ENCODE data around the gene CSF3R.
A peak's percentile ranks its signal among the peaks of the same experiment; 100 is the strongest.
"Not testable (repeated sequence)": the region's sequence is repeated elsewhere in the genome, so short reads cannot be mapped to it uniquely, and the experiment has no call there.

CSF3R gene

DNA sequence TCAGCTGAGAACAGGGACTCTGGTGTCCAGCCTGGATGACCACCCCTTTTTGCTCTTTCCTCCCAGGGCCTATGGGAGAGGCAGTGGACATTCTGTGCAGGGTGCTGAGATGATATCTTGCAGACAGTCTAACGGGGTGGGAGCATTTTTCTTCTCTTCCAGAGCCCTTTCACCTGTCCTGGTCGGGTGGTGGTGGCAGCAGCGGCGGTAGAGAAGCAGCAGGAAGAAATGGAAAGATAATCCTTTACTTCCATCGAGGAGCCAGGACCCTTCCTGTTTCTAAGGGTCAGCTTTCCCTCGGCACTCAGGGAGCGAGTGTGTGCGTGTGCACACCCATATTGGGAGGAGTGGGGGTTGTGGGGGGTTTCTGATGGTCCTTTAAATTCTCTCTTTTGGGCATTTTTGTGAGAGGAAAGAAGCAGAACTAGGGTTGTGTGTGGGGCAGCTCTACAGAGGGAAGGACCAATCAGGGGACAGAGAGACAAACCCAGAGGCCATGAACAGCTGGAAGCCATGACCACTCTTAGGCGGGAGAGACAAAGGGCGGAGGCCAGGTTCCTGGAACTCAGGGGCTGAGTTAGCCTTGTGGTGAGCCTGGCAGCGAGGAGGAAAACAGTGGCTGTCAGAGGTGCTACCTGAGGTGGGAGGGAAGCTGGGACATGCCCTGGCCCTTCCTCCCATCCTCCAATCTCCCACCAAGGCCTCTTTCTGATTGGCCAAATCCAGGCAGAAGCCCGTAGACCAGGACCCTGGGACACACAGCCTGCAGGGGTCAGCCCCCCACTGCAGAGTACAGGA is 31.2 kb upstream of the CSF3R start:
- DNase-seq: no peak

GRCh38 chr1:36512842-36513241 is 30.1 kb upstream of the CSF3R start:
- DNase-seq: no peak

- DNase-seq: peak; percentile 19
Measured at GRCh38 chr1:36511804-36512798, 29.4 kb upstream of the CSF3R start.

DNA sequence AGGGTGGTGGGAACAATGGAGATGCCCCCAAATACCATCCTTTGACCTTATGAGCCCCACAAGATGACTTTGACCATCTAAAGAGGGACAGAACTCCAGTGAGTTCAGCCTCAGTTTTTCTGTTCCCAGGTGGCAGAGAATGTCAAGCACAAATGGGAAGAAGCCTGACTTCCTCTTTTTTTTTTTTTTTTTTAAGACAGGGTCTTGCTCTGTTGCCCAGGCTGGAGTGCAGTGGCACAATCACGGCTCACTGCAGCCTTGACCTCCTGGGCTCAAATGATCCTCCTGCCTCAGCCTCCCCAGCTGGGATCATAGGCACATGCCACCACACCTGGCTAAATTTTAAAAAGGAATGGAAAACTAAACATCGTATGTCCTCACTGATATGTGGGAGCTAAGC is 28.5 kb upstream of the CSF3R start:
- not testable (repeated sequence) for DNase-seq

DNA sequence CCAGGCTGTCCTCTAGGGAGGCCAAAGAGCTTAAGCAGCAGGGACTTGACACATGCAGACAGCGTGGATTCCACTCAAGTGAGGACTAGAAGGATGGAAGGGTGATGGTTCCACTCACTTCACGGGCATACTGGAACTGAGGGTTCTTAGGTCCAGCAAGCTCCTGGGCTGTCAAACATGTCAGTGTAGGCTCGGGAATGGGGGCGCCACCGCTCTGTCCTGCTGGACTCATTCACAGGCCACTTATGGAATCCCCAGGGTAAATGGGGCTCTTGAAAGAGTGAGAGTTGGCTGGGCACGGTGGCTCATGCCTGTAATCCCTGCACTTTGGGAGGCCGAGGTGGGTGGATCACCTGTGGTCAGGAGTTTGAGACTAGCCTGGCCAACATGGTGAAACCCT is 27.7 kb upstream of the CSF3R start:
- no peak for DNase-seq

DNA sequence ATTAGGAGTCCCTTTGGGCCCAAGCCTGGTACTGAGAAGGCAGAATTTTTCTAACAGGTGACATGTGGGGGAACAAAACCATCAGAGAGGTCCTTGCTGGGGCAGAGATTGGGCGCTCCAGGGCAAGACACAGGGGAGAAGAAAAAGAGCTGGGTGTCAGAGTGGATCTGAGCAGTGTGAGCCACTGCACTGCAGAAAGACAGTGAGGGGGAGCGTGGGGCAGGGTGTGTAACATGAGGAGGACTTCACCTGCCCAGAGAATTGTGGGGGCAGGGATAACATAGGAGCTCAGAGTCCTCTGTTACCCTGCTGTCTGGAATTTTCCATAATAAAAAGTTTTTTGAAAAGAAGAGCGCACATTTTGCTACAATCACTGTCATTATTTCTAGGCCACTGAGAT is 25.5 kb upstream of the CSF3R start:
- no peak for DNase-seq

DNA sequence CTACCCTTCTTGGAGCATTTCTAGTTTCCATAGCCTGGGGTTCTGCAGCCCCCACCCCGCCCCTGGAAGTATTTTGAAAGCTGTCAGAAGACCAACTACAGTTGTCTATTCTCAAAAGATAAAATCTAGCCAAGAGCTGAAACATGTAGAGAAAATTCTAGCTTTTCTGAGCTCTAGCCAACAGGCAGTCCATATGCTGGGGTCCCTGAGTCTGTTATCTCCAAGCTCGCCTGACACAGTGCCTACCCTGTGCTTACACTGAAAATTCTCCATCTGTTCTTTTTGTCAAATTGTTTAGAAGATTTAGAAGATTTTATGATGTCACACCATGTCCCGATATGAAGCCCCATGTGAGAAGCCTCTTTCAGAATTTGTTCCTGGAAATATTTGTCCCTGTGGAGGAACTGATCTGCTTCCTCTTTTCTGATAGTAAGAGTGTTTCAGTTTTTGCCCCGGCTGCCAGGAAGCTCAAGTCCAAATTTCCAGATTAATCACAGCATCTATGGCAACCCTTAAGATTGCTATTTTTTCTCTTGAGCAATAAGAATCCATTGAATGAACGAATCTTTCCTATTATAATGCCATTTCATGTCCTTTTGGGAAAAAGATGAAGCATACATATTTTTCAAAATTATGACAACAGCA is 23.7 kb upstream of the CSF3R start:
- no peak for DNase-seq

DNA sequence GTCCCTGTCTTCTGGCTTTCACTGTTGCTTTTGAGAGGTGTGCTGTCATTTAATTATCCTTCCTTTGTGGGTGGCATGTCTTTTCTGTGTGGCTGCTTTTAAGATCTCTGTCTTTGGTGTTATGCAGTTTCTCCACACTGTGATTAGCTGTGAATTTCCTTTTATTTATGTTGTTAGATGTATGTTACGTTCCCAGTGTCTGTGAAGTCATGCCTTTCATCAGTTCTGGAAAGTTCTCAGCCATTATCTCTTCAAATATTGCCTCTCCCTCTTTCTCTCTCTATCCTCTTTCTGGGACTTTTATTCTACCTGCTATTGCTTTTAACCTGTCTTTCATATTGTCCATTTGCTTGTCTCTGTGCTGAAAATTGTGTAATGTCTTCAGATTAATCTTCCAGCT is 21.0 kb upstream of the CSF3R start:
- no peak for DNase-seq

- DNase-seq: no peak
Measured at GRCh38 chr1:36503159-36503558, 20.4 kb upstream of the CSF3R start.

- DNase-seq: no peak
Measured at GRCh38 chr1:36502616-36503015, 19.9 kb upstream of the CSF3R start.

DNA sequence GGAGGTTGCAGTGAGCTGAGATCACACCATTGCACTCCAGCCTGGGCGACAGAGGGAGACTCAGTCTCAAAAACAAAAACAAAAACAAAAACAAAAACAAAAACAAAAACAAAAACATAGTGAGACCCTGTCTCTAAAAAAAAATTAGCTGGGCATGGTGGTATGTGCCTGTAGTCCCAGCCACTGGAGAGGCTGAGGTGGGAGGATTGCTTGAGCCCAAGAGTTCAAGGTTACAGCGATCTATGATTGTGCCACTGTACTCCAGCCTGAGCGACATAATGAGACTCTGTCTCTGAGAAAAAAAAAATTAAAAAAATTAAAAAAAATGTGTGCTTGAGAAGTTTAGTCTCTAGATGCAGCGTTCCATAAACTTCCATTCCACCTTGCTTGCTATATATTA is 19.2 kb upstream of the CSF3R start:
- not testable (repeated sequence) for DNase-seq

GRCh38 chr1:36497207-36497606 is 14.5 kb upstream of the CSF3R start:
- DNase-seq: no peak

- no peak for DNase-seq
Measured at GRCh38 chr1:36494971-36495370, 12.3 kb upstream of the CSF3R start.

DNA sequence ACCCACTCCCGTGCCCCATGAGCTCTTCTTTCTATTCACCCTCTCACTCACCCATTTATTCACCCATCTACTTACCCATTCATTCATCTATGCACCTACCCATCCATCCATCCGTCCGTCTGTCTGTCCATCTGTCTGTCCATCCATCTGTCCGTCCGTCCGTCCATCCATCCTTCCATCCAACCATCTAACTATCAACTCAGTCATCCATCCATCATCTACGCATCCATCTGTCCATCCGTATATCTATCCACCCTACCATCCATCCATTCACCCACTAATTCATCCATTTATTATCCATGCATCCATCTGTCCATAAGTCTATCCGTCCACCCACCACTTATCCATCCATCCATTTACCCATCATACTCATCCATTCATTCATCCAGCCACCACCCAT is 10.8 kb upstream of the CSF3R start:
- DNase-seq: no peak

GRCh38 chr1:36492491-36492890 is 9.8 kb upstream of the CSF3R start:
- no peak for DNase-seq

GRCh38 chr1:36489258-36490051 is 6.7 kb upstream of the CSF3R start:
- not testable (repeated sequence) for DNase-seq

GRCh38 chr1:36487906-36488305 is 5.2 kb upstream of the CSF3R start:
- DNase-seq: no peak

DNA sequence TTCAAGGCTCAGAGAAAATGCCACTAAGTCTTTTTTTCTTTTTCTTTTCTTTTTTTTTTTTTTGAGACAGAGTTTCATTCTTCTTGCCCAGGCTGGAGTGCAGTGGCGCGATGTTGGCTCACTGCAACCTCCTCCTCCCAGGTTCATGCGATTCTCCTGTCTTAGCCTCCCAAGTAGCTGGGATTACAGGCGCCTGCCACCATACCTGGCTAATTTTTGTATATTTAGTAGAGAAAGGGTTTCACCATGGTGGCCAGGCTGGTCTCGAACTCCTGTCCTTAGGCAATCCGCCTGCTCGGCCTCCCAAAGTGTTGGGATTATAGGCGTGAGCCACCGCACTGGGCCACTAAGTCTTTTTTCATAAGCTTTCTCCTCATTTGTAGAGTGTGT is 4.6 kb upstream of the CSF3R start:
- DNase-seq: not testable (repeated sequence)

DNA sequence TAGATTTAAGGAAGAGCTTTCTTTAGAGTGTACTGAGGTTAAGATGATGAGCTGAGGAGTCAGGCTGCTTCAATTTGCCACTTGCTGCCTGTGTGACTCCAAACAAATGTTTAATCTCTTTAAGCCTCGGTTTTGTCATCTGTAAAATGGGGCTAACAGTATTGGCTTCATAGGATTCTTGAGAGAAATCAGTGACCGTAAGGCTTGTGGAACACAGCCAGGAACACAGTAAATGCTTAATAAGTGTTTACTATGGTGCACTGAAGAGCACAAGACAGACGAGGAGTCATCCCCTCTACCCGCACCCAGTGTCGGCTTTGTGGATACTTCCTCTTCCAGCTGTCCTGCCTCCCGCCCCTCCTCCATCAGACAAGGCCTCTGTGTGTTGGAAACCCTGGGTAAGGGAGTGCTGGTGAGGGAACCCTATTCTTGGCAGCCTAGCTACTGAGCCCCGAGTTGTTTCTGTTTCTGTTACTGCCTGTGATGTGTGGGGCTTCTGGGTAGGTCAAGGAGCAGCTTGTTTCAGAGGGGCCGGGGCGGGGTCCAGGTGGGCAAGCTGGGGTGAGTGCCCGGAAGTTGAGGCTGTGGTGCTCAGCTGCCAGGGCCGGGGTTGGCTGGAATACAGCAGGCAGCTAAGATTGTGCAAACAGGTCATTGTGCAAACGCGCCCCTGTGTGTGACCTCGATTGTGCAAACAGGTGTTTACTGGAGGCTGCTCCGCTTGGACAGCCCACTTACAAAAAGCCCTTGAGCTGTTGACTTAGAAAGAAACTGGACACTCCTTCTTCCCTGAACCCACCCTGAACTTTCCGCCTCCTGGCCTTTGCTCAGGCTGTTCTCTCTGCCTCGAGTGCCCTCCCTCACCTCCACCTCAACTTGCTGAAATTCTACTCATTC is 4.0 kb upstream of the CSF3R start:
- no peak for DNase-seq

DNA sequence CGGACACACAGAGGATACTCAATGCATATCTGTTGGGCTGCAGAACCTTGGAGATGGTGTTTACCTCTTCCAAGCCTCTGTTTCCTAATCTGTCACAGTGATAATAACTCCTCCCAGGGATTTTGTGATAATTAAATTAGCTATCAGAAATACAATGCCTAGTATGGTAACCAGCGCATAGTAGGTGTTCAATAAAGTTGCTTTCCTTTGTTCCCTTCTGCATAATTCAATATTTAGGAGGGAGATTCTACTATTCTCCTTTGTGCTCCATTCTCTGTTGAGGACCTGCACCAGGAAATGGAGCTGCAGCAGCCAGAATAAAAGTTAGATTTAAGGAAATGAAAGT is 3.4 kb upstream of the CSF3R start:
- no peak for DNase-seq

GRCh38 chr1:36484099-36484498 is 1.4 kb upstream of the CSF3R start:
- no peak for DNase-seq
